ENCODE data around the gene SSBP1.
"Not testable (repeated sequence)": the region's sequence is repeated elsewhere in the genome, so short reads cannot be mapped to it uniquely, and the experiment has no call there.

The SSBP1 gene

DNA sequence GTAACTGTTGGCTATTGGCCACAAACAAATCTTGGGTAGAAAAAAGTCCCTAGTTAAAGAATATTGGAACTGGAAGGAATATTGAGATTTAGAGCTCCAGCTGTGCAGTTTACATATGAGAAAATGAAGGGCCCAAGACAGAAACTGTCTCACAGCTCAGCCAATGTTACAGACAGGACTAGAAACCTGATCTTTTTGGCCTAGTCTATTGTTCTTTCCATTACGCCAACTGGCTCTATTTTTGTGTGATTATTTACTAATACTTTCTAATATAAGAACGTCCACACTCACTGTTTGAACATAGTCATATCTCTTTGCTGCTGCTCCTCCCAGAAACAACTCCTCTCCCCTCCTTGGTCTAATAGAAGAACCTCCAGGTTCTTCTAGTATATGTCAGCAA, 28.8 kb upstream of the SSBP1 start:
- DNase-seq (ENCODE audit: low read depth), result no peak

GRCh38 chr7:141709749-141710148, 28.4 kb upstream of the SSBP1 start:
- no peak for DNase-seq (ENCODE audit: low read depth)

- DNase-seq (ENCODE audit: low read depth), result no peak
These were observed 27.9 kb upstream of the SSBP1 start for GRCh38 chr7:141710301-141710700.

DNA sequence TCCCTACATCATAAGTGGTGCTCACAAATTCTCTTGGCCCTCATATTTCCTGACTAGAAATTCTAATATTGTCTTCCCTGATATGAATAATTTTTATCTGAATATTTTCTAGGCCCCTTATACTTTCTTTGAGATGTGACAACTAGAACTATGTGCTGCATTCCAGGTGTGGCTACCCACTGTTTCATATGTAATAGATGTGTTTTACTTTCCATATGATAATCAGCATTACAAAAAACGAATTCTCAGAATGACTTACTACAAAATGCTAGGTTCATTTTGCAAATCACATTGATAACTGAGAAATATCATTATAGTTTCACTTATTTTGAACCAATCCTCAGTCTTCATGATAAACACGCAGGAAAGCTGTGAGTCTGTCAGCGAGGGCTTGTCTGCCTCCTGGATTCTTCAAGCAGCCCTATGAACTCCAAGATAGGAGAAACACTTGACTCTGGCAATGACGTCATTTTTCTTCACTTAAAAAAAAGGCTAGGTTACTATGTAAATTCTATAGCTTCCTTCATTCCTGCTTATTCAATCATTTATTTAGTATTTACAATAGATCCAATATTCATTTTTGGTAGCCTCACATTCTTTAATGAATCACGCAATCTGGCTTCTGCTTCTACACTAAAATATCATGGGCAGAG, 25.4 kb upstream of the SSBP1 start:
- no peak for DNase-seq (ENCODE audit: low read depth)

DNA sequence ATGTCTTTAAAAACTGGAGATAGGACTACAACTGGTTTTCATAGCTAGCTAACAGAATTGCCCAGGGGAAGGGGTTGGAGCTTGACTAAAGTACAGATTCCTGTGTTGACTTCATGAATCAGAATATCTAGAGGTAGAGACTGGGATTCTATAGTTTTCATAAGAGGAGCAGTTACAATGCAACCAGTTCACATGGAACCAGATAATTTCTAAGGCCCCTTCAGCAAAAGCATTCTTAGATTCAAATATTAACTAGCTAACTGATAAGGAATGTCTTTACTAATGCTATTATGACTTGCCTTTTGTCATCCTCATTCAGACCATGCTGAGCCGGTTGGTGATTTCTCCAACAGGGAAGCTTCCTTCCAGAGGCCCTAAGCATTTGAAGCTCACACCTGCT, 24.3 kb upstream of the SSBP1 start:
- DNase-seq (ENCODE audit: low read depth), result no peak

GRCh38 chr7:141714571-141714970, 23.6 kb upstream of the SSBP1 start:
- DNase-seq (ENCODE audit: low read depth), result no peak

- DNase-seq (ENCODE audit: low read depth), result no peak
These were observed 23.1 kb upstream of the SSBP1 start for GRCh38 chr7:141715018-141715417.

GRCh38 chr7:141715794-141716689, 22.1 kb upstream of the SSBP1 start:
- no peak for DNase-seq (ENCODE audit: low read depth)

DNA sequence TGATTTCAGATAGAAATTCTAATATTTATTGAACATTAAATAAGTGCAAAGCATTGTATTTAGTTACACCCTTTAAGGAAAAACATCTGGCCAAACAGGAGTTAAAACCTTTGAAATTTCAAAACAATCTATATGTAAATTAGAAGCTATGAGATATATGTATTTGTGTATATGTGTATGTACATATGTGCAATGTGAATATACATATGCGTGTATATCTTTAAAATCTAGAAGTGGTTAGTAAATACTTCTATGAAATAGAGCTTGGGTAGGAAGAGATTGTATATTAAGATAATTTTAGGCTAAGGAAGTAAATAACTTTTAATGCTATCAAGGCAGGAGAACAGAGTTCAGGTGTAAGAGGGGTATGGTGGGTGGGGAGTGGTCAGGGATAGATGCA, 20.7 kb upstream of the SSBP1 start:
- DNase-seq (ENCODE audit: low read depth), result no peak

DNA sequence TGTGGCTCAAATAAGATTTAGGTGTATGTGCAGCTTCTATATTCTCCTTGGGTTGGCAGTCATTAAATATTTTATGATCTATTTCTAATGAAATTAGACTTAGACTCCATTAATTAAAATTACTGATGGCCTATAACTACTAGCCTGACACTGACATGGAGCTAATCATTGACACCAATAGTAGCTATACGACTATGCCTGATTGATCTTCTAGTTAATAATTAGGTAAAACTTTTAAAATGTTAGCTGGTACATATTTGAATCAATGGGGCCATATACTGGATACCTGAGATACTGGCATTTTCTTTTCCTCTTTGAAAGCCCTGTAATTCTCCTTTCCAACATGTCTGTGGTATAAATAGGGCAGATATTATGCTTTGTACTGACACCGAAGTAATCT, 15.6 kb upstream of the SSBP1 start:
- no peak for DNase-seq (ENCODE audit: low read depth)

DNA sequence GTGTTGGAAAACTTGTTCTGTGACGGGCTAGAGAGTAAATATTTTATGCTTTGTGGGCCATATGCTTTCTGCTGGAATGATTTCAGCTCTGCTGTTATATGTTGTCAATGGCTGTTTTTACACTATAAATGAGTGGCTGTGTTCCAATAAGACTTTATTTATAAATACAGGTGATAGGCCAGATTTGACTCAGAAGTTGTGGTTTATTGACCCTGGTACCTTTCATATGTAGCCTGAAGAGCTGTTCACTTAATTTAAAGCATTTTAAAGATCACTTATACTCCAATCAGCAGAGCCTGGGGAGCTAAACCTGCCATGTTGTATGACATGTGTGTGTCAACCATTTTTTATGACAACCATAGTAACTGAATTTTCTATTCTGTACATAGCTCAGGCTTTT, 9.1 kb upstream of the SSBP1 start:
- no peak for DNase-seq (ENCODE audit: low read depth)

- DNase-seq (ENCODE audit: low read depth), result no peak
These were observed 6.5 kb upstream of the SSBP1 start for GRCh38 chr7:141731476-141732149.

GRCh38 chr7:141737118-141737835, 881 bp upstream of the SSBP1 start:
- no peak for DNase-seq (ENCODE audit: low read depth)

DNA sequence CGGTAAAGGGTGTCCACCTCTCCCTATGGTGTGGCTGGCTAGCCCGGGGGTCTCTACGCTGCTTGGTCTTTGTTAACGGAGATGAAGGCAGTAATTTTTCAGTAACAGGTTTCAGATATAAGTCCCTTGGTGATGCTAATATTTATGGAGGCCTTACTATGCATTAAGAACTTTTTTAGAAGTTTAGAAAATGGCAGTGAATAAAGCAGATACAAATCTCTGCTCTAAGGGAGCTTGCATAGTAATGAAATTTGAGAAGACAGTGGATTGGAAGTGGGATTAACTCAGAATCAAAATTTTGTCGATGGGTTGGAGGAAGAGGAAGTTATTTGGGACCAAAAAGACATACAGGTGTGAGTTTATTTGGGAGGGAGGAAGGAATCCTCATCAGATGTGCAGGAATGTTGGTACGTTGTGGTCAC, 445 bp downstream of the SSBP1 start:
- DNase-seq (ENCODE audit: low read depth), result no peak

- no peak for DNase-seq (ENCODE audit: low read depth)
These were observed 1.1 kb downstream of the SSBP1 start for GRCh38 chr7:141739250-141739649.

- no peak for DNase-seq (ENCODE audit: low read depth)
These were observed 4.1 kb downstream of the SSBP1 start for GRCh38 chr7:141742229-141742628.

- no peak for DNase-seq (ENCODE audit: low read depth)
These were observed 6.0 kb downstream of the SSBP1 start for GRCh38 chr7:141744131-141744530.

- no peak for DNase-seq (ENCODE audit: low read depth)
These were observed 10.2 kb downstream of the SSBP1 start for GRCh38 chr7:141748396-141748795.

GRCh38 chr7:141751904-141752303, 13.7 kb downstream of the SSBP1 start:
- not testable (repeated sequence) for DNase-seq (ENCODE audit: low read depth)

DNA sequence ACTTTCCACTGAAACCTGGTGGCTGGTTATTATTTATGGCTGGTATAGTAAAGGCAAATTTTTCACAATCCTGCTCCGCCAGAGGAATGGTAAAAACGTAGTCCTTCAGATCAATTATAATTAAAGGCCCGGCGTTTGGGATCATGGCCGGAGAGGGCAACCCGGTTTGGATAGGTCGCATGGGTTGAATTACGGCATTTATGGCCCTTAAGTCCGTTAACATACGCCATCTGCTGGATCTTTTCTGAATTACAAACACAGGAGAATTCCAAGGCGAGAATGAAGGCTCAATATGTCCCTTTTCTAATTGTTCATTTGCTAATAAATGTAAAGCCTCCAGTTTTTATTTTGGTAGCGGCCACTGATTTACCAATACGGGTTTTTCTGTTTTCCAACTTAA, 14.5 kb downstream of the SSBP1 start:
- no peak for DNase-seq (ENCODE audit: low read depth)

GRCh38 chr7:141754939-141755338, 16.8 kb downstream of the SSBP1 start:
- no peak for DNase-seq (ENCODE audit: low read depth)

DNA sequence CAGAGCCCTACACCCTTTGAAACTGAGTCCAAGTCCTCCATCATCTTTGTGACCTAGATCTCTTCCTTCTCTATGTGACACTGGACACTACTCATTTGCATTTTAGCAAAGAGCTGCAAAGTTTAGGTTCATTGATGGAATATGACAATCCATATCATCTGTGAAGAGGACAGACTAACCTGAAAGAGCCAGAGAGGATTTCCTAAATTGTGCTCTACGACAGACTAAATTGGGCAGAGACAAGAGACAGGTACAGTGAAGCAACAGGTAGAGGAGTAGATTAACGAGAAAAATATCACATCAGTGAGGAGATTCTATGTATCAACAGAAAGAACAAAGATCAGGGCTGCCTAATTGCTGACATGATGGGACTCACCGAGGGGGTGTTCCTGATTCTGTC, 25.6 kb downstream of the SSBP1 start, which contains the start of gene TAS2R3:
TAS2R3 (plus strand) TSS at position 301 of the 400 bp plus-strand sequence; CDS start at position 363, 62 bp downstream.
- no peak for DNase-seq (ENCODE audit: low read depth)

All from stimulated activated CD8-positive, alpha-beta memory T cell treated with anti-CD3 and anti-CD28 coated beads, Interleukin-7, amount 100 ng/mL, for 24 hours (primary cell).